HEK293T (cell line): Measurements from ENCODE around the gene PRKAR1B.

Source experiments
- ARNT ChIP-seq: fragments of 450-650 bp; IDR thresholded peaks from 2 replicates; pipeline ENCODE4 v1.6.1; 2017; ENCODE audit warnings: mild to moderate bottlenecking
- FOXM1 ChIP-seq: fragments of 450-650 bp; IDR thresholded peaks from 2 replicates; pipeline ENCODE4 v1.6.1; 2017; ENCODE audit warnings: mild to moderate bottlenecking, borderline replicate concordance
- HDGF ChIP-seq: fragments of 450-650 bp; IDR thresholded peaks from 2 replicates; pipeline ENCODE4 v1.6.1; 2017; ENCODE audit warnings: antibody characterized with exemption, borderline replicate concordance
- LEF1 ChIP-seq: fragments of 450-650 bp; IDR thresholded peaks from 2 replicates; pipeline ENCODE4 v1.6.1; 2017; ENCODE audit warnings: mild to moderate bottlenecking, borderline replicate concordance
- NFRKB ChIP-seq: fragments of 450-650 bp; IDR thresholded peaks from 2 replicates; pipeline ENCODE4 v1.6.1; 2016; ENCODE audit warnings: mild to moderate bottlenecking, moderate library complexity
- TARDBP ChIP-seq: fragments of 450-650 bp; IDR thresholded peaks from 2 replicates; pipeline ENCODE4 v1.6.1; 2016

- no peak for TF ChIP-seq FOXM1
- TF ChIP-seq TARDBP = no peak
- TF ChIP-seq LEF1 = no peak
- TF ChIP-seq NFRKB = no peak
- no peak for TF ChIP-seq ARNT
- TF ChIP-seq HDGF = no peak
Observed at GRCh38 chr7:756928-757560, 30.0 kb upstream of the PRKAR1B start.
